Measurements from ENCODE around the gene ENO3. TPM values are rescaled to one million over a fixed set of nuclear protein-coding genes. Genes with fewer than 3 reads are reported as not detected.

The ENO3 gene
- polyA plus RNA-seq, 3 donors = 0.36 to 14.2 (median 0.60) TPM

- H3K4me3 ChIP-seq (replicated peaks in 1 of 3; ENCODE audit: low read depth in 2 of 3, low read length in 3 of 3) = peak overlapping the region; percentile 2 to 94 (median 17)
- H3K79me2 ChIP-seq (ENCODE audit: insufficient read depth, low read length) = peaks cover 81% of the 10 kb centered on the region
- Mint-ChIP-seq H3K27ac (peak overlapping the region; percentile 95 to 99 (median 97)), H3K4me3 (peak overlapping the region; percentile 68 to 86), H3K4me1 (peaks cover 66% of the 10 kb centered on the region), H3K36me3 (peaks cover 44 to 51% of the 10 kb centered on the region in 2 donors), H3K9me3 (no peaks in the 10 kb centered on the region), H3K27me3 (ENCODE audit: low read depth in 3 of 3) (peaks cover 0 to 5% (median 0%) of the 10 kb centered on the region in 3 donors)
- peak overlapping the region; percentile 98 for H3K4me2 ChIP-seq (replicated peaks; ENCODE audit: extremely low read depth, low read length, poor library complexity, severe bottlenecking)
- TF ChIP-seq CTCF (IDR thresholded peaks at IDR 0.05) = no peak
- intact Hi-C loops (cut with micrococcal nuclease) = loop anchor here in 1 of 2 donors (5.0 kb wide), 2 partner anchors 42 to 177 kb away; partner anchors contain the start of gene CHRNE
- H4K20me1 ChIP-seq (ENCODE audit: insufficient read depth, low read length) = peaks cover 71% of the 10 kb centered on the region
- WGBS (ENCODE audit: insufficient coverage) = 28% methylated on average over 5 of the region's 8 CpGs
- H3K9ac ChIP-seq (ENCODE audit: insufficient read depth, low read length, poor library complexity, severe bottlenecking) = peak overlapping the region; percentile 61
- H3K27me3 ChIP-seq (ENCODE audit: control insufficient read depth in 2 of 2, insufficient read depth in 2 of 2, low read length in 2 of 2) = no peaks in the 10 kb centered on the region
- H3K9me3 ChIP-seq (replicated peaks in 1 of 2; ENCODE audit: control insufficient read depth in 1 of 2, insufficient read depth in 1 of 2, low read length in 2 of 2) = no peaks in the 10 kb centered on the region
- peaks cover 61 to 78% of the 10 kb centered on the region in 2 donors for H3K4me1 ChIP-seq (ENCODE audit: control insufficient read depth in 1 of 2, insufficient read depth in 2 of 2, low read length in 2 of 2)
- peaks cover 32 to 43% of the 10 kb centered on the region in 2 donors for H3K36me3 ChIP-seq (replicated peaks in 1 of 2; ENCODE audit: control insufficient read depth in 1 of 2, insufficient read depth in 2 of 2, low read length in 2 of 2)
- H2AFZ ChIP-seq (ENCODE audit: insufficient read depth, low read depth, low read length, poor library complexity, severe bottlenecking) = no peak overlapping the region
- DNase-seq = no peak
- H3K27ac ChIP-seq (ENCODE audit: low read depth in 1 of 2, low read length in 2 of 2) = peak overlapping the region; percentile 85 to 94
These were observed 6.3 kb upstream of the ENO3 start for GRCh38 chr17:4944554-4945175.

GRCh38 chr17:4945176-4945943 is 5.6 kb upstream of the ENO3 start:
- Mint-ChIP-seq H3K4me3 (peak overlapping the region; percentile 68 to 86), H3K9me3 (no peaks in the 10 kb centered on the region), H3K4me1 (peaks cover 68% of the 10 kb centered on the region), H3K27ac (peak overlapping the region; percentile 95 to 99 (median 97)), H3K36me3 (peaks cover 44 to 51% of the 10 kb centered on the region in 2 donors), H3K27me3 (ENCODE audit: low read depth in 3 of 3) (peaks cover 0 to 5% (median 0%) of the 10 kb centered on the region in 3 donors)
- peak; percentile 86 to 96 (median 93) for DNase-seq
- H3K4me2 ChIP-seq (replicated peaks; ENCODE audit: extremely low read depth, low read length, poor library complexity, severe bottlenecking) = peak overlapping the region; percentile 98
- no peak for TF ChIP-seq CTCF (IDR thresholded peaks at IDR 0.05)
- H3K27ac ChIP-seq (ENCODE audit: low read depth in 1 of 2, low read length in 2 of 2) = peak overlapping the region; percentile 85 to 94
- H3K4me1 ChIP-seq (ENCODE audit: control insufficient read depth in 1 of 2, insufficient read depth in 2 of 2, low read length in 2 of 2) = peaks cover 65 to 83% of the 10 kb centered on the region in 2 donors
- no peaks in the 10 kb centered on the region for H3K27me3 ChIP-seq (ENCODE audit: control insufficient read depth in 2 of 2, insufficient read depth in 2 of 2, low read length in 2 of 2)
- H4K20me1 ChIP-seq (ENCODE audit: insufficient read depth, low read length) = peaks cover 71% of the 10 kb centered on the region
- no peaks in the 10 kb centered on the region for H3K9me3 ChIP-seq (replicated peaks in 1 of 2; ENCODE audit: control insufficient read depth in 1 of 2, insufficient read depth in 1 of 2, low read length in 2 of 2)
- H3K79me2 ChIP-seq (ENCODE audit: insufficient read depth, low read length) = peaks cover 82% of the 10 kb centered on the region
- no peak overlapping the region for H2AFZ ChIP-seq (ENCODE audit: insufficient read depth, low read depth, low read length, poor library complexity, severe bottlenecking)
- peak overlapping the region; percentile 2 to 94 (median 92) for H3K4me3 ChIP-seq (replicated peaks in 1 of 3; ENCODE audit: low read depth in 2 of 3, low read length in 3 of 3)
- 40% methylated on average over 3 of the region's 7 CpGs for WGBS (ENCODE audit: insufficient coverage)
- H3K9ac ChIP-seq (ENCODE audit: insufficient read depth, low read length, poor library complexity, severe bottlenecking) = peak overlapping the region; percentile 61
- H3K36me3 ChIP-seq (replicated peaks in 1 of 2; ENCODE audit: control insufficient read depth in 1 of 2, insufficient read depth in 2 of 2, low read length in 2 of 2) = peaks cover 32 to 43% of the 10 kb centered on the region in 2 donors
- intact Hi-C loops (cut with micrococcal nuclease) = loop anchor here in 1 of 2 donors (5.0 kb wide), 2 partner anchors 43 to 178 kb away; partner anchors contain the start of gene CHRNE

Measured in CD14-positive monocyte (primary cell).